SIG-M5 (cell line): ENCODE measurements around the gene DNAH1.

Experiments
- DNase-seq: peaks from one replicate; lab custom pipeline; 2025; lab: John Stamatoyannopoulos, UW

The DNAH1 gene

GRCh38 chr3:52446631-52447511, 130.8 kb downstream of the DNAH1 start:
- DNase-seq = no peak

GRCh38 chr3:52447512-52448355, 131.6 kb downstream of the DNAH1 start:
- DNase-seq = no peak
